Endothelial cell of hepatic sinusoid (primary cell): Measurements from ENCODE around the gene VRK3.
"Not testable (repeated sequence)": the region's sequence is repeated elsewhere in the genome, so short reads cannot be mapped to it uniquely, and the experiment has no call there.

ENCODE experiments used
- in situ Hi-C: cut with HindIII; loops from 2 replicates; pipeline ENCODE4 v1.10.0; 2017; ENCODE audit warnings: low sequenced_read_pairs

VRK3 gene, protein sequence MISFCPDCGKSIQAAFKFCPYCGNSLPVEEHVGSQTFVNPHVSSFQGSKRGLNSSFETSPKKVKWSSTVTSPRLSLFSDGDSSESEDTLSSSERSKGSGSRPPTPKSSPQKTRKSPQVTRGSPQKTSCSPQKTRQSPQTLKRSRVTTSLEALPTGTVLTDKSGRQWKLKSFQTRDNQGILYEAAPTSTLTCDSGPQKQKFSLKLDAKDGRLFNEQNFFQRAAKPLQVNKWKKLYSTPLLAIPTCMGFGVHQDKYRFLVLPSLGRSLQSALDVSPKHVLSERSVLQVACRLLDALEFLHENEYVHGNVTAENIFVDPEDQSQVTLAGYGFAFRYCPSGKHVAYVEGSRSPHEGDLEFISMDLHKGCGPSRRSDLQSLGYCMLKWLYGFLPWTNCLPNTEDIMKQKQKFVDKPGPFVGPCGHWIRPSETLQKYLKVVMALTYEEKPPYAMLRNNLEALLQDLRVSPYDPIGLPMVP

DNA sequence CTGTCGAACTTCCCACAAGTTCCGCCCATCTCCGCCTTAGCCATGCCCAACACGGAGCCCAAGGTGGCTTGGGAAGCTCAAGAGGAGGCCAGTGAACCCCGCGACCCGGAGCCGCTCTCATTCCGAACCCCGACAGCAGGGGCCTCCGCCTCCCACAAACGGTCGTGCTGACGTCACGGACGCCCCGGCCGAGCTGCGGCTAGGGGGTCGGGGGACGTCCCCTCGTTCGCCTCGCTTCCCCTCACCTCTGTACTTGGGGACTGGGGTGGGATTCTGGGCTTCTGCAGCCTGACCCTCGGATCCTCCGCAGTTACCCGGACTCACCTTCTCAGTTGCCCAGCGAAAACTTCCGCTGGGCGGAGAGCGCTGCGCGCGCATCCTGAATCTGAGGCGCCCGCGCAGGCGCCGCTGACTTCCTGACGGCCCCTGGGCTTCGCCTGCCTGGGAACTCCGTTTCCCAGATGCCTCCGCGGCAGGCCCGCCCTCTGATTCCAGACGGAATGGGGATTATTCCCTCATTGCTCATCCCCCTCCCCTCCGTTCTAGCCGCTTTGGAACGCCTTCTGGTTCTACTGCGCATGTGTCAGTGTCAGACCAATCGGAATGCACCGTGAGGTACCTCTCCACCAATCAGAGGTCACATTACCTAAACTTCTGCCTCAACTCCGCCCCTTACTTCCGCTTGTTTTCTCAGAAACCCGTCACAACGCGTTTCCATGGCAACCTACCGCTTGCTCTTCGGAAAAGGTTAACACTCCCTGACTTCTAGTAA lies at the start of gene VRK3:
Gene VRK3, minus strand, starts transcription at position 351 of the 772 bp plus-strand sequence. CDS start 9,210 bp downstream, outside the sequence.
- in situ Hi-C loops: no loop called here

DNA sequence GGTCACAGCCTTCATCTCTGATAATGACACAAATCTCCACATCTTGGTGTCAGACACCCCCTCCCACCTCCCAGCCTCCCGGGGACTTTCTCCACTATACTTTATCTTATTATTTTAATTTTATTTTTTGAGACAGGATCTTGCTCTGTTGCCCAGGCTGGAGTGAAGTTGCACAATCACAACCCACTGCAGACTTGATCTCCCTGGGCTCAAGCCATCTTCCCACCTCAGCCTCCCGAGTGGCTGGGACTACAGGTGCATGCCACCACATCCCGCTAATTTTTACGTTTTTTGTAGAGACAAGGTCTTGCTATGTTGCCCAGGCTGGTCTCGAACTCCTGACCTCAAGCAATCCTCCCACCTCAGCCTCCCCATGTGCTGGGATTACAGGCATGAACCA lies 43.2 kb upstream of the VRK3 start:
- in situ Hi-C loops: not testable (repeated sequence)

DNA sequence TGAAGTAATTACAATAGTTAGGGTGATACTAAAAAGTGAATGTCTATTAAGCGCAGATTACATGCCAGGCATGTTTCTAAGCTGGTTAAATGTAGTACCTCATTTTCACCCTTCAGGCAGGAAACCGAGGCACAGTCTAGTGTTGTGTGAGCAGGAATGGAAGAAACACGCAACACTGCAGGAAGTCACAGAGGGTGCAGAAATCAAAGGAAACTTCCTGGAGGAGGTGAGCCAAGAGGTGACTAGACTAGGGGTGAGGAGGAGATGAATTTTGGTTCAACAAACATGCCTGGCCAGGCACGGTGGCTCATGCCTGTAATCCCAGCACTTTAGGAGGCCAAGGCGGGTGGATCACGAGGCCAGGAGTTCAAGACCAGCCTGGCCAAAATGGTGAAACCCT lies 42.4 kb upstream of the VRK3 start:
- in situ Hi-C loops: no loop called here

DNA sequence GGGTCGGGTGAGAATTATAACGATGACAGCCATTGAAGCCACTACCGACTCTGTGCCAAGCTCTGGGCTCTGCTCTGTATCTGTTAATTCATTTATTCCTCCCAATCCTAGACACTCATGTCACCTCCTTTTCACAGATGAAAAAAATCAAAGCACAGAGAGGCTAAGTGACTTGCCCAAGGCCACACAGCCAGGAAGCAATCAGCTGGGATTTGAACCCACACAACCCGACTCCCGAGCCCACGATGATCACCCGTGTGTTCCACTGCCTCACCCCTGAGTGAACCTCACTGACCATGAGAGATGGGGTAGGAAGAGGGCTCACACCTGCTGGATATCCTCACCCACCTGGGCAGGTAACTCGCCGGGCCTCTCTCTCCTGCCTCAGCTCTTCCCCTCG lies 40.8 kb upstream of the VRK3 start:
- in situ Hi-C loops: no loop called here

DNA sequence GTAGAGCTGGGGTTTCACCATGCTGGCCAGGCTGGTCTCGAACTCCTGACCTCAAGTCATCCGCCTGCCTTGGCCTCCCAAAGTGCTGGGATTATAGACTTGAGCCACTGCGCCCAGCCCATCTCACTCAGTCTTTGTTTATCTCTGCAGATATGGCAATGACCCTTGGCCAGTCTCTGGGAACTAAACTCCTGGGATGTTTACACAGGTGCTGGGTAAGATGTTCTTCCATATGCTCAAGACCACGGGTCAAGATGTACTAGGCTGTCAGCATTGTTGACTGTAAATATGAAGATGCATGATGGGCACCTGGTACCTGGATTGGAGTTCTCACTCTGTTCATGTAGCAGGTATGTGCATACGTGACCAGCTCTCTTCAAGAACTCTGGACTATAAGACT lies 36.5 kb upstream of the VRK3 start:
- in situ Hi-C loops: no loop called here

DNA sequence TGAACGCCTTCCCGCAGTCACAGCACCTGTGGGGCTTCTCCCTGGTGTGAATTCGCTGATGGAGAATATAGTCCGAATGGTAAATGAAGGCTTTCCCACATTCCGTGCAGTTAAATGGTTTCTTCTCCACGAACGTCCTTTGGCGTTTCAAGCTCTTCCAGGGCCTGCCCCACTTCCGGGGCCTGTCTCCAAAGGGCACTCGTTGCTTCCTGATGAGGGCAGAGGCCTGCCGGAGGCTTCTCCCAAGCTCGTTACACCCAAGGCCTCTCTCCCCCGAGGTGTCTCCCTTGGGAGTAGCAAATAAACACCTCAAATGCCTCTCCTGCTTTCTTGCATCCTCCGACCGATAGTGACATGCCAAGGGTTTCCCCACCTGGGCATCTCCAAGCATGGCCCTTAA lies 34.9 kb upstream of the VRK3 start:
- in situ Hi-C loops: no loop called here

DNA sequence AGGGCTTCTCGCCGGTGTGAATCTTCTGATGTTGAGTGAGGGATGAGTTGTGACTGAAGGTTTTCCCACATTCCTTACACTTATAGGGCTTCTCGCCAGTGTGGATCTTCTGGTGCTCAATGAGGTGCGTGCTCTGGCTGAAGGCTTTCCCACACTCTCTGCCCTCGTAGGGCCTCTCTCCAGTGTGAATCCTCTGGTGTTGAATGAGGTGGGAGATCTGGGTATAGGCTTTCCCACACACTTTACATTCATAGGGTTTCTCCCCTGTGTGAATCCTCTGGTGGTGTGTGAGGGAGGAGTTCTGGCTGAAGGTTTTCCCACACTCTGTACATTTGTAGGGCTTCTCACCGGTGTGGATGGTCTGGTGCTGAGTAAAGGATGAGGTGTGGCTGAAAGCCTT lies 33.9 kb upstream of the VRK3 start:
- in situ Hi-C loops: no loop called here

DNA sequence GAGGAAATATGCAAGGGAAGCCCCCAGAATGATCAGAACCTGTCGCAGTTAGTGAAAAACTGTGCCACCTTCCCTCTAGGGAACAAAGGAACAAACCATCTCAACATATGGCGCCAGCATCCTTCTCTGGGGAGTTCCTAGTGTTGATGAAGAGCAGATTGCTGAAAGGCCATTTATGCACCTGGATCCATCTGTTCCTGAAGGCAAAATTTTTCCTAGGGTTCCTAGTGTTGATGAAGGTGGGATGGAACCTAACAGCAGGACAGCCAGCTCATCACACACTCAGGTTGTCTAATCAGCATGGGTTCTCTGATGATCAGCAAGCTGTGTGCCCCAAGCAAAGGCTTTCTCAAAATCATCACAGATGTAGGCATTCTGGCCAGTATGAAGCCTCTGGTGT lies 33.3 kb upstream of the VRK3 start:
- in situ Hi-C loops: no loop called here

DNA sequence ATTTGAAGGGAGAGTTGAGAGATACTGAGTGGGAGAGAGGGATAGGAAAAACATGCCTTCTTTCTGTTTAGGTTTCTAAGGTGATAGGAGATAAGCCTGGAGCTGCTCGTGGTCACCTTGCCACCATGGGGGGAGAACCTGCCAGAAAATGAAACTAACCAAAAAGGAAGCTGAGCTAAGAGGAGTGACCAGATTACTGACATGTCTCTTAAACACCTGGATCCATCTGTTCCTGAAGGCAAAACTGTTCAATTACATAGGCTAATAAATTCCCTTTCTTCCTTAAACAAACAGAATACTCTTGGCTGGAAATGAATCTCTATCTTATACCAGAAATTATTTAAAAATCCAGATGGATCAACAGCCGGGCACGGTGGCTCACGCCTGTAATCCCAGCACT lies 27.9 kb upstream of the VRK3 start:
- in situ Hi-C loops: no loop called here

DNA sequence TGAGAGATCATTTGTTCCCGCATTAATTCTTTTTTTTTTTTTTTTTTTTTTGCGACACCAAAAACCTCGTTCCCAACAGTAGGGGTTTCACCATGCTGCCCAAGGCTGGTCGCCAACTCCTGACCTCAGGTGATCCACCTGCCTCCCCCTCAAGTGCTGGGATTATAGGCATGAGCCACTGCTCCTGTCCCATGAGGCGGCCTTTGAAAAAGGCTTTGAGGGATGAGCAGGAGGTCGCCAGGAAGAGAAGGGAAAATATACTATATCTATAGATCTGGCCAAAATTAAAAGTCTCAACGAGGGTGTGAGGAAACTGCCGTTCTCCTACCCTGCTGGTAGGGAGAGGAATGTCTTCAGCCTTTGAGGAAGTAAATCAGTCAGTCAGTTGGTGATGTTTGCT lies 26.8 kb upstream of the VRK3 start:
- in situ Hi-C loops: no loop called here

DNA sequence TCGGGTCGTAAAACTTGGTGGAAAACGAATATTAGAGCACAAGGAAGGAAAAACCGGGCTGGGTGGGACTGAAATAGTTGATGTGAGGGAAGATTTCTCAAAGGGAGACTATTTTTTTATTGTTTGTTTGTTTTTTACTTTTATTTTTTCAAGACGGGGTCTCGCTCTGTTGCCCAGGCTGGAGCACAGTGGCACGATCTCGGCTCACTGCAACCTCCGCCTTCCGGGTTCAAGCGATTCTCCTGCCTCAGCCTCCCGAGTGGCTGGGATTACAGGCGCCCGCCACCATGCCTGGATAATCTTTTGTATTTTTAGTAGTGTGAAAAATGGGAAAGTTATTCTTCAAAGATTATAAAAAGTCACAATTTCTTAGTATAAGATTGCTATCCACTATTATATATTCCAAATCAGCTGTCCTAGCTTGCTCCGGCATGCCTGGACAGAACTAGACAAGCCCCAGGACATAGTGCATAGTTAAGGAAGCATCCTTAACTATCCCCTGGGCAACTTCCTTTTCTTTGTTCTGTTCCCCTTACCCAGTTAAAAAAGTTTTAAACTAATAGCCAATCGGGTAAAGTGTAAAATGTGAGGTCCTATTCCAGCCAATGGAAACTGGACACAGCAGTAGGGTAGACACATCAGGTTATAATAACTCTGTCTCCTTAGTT lies 26.2 kb upstream of the VRK3 start:
- in situ Hi-C loops: not testable (repeated sequence)

DNA sequence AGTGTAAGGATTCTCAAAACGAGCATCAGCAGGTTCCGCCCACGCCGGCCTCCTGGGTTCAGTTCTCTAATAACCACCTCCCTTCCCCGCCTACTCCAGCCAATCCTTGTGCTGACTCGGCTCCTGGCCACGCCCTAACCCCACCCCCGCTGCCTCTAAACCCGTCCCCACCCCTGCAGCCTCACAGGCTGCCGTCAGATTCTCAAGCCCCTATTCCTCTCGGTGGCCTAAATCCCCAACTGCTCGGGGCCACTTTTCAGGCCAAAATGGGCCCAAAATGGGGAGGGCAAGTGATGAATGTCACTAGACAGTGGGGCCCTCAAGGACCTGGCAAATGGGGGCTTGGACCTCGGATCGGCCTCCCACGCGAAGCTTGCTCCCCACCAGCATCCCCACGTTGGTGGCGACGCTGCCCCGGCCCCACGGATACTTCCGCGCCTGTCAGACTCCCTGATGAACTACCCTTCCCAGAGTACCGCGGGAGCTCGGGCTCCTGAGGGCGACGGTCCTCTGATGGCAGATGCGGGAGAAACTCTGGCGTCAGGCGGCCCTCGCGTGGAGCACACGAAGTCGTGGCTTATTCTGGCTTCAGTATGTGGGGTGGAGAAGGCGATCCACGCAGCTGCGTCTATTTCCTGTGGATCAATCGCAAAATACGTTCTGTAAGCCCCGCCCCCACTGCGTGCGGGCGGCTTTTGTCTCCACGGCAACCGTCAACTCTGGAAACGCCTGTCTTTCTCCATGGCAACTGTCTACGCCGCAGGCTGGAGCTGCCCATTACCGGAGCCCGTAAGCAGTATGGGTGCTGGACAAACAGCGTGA lies 25.4 kb upstream of the VRK3 start:
- in situ Hi-C loops: no loop called here

DNA sequence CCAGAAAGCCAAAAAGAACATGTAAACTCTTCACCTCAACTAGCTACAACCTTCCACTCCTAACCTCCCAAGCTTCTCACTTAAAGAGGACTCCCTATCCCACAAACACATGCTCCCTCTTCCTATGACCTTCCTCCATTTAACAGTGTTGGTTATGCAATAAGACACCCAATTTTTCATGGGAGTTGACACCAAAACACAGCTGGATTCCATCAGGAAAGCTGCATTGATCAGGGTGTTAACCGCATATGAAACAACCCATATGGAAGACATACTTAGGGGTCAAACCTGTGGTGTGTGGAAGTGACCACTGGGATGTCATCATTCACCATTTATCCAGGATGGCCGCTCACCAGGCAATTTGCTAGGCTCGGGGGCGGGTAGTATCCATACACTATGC lies 22.5 kb upstream of the VRK3 start:
- in situ Hi-C loops: no loop called here

DNA sequence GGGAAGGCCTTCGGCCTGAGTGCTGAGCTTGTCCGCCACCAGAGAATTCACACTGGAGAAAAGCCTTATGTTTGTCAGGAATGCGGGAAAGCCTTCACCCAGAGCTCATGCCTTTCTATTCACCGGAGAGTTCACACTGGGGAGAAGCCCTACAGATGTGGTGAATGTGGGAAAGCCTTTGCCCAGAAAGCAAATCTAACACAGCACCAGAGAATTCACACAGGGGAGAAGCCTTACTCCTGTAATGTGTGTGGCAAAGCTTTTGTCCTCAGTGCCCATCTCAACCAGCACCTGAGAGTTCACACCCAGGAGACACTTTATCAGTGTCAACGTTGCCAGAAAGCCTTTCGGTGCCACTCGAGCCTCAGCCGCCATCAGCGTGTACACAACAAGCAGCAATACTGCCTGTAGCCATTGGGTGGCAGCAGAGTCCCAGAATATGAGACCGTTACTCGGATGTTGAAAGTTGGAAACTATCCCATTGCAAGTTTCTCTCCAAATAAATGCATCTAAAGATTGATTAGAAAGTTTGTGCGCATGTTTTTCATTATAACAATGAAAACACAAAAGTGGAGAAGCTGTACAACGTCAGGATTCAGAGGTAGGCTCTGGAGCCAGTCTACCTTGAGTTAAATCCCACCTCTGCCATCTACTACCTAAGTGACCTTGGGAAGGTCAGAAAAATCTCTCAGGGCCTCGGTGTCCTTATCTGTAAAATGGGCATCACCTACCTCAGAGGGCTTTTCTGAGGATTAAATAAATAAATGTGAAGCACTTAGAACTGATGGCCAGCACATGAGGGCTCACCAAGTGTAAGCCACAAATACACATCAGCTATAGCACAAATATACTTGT lies 21.7 kb upstream of the VRK3 start:
- in situ Hi-C loops: no loop called here

DNA sequence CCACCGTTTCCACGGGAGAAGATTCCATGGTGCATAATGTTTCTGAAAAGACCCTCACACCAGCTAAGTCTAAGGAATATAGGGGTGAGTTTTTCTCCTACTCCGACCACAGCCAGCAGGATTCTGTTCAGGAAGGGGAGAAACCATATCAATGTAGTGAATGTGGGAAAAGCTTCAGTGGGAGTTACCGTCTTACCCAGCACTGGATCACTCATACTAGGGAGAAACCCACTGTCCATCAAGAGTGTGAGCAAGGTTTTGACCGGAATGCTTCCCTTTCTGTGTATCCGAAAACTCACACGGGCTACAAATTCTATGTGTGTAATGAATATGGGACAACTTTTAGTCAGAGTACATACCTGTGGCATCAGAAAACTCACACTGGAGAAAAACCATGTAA lies 19.8 kb upstream of the VRK3 start:
- in situ Hi-C loops: no loop called here

DNA sequence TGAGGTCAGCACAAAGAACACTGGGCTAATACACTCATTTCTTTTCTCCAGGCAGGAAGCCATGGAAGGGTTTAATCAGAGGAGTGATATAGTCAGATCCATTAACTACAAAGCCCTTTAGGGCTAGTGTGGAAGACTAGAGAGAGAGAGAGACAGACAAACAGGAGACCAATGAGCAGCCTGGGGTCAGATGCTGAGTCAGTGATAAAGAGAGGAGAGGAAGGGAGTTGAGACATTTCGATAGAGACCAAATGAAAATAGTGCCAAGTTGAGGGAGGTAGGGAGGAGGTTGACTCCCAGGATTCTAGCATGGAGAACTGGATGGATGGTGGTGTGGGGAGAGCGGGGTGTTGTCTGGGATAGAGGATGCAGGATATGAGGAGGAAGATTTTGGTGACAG lies 18.8 kb upstream of the VRK3 start:
- in situ Hi-C loops: no loop called here

DNA sequence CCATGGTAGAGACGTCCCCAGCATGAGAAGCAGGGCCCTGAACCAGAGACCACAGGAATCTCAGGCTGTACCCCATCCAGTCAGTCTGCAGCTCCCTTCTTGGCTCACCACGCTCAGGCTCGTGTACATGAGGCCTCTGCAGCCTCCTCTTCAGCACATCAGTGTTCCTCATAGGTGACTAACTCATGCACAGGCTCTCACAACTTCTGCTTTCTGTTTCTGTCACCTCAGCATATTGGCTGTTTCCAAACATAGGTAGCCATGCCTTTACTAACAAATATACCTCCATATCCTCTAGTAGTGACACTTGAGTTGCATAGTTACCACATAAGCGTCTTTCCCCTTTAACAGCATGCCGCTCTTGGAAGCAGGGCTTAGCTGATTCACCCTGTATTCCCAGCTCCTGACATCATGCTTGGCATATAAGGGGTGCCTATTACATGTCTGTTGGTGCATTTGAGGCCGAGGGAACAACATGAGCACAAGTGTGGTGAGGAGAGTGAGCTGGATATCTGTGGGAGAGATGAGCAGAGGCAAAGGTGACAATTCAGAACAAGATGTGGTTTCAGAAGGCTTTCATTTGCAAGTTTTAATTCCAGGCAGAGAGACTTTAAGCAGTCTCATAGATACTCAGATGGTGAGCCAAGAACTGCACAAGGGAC lies 17.3 kb upstream of the VRK3 start:
- in situ Hi-C loops: no loop called here

DNA sequence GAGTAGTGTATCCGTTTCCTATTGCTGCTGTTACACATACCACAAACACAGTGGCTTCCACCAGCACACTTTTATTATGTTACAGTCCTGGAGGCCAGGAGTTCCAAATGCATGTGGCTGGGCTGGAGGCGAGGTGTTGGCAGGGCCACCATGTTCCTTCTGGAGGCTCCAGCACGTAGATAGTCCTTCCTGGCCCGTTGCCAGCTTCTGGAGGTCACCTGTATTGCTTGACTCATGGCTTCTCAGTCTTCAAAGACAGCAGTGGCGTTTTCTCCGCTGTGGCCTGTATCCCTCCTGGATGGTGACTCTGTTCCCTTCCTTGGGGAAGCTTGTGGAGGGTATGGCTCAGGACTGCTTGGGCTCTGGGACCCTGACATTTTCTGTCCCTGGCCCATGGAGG lies 15.8 kb upstream of the VRK3 start:
- in situ Hi-C loops: no loop called here

DNA sequence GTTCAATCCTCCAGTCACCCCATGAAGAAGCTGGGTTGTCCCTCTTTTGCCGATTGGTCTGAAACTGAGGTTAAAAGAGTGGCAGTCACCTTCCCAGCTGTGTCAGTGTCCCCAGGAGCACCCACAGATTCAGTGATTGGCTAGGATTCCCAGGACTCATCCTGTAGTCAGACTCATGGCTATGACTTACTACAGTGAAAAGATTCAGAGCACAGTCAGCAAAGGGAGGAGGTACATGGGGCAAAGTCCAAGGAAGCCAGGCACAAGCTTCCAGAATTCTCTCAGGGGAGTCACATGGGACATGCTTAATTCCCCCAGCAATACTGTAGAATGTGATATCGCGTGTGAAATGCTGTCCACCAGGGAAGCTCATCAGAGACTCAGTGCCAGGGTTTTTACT lies 14.8 kb upstream of the VRK3 start:
- in situ Hi-C loops: no loop called here
